Measurements from ENCODE around the gene PRICKLE3.

DNA sequence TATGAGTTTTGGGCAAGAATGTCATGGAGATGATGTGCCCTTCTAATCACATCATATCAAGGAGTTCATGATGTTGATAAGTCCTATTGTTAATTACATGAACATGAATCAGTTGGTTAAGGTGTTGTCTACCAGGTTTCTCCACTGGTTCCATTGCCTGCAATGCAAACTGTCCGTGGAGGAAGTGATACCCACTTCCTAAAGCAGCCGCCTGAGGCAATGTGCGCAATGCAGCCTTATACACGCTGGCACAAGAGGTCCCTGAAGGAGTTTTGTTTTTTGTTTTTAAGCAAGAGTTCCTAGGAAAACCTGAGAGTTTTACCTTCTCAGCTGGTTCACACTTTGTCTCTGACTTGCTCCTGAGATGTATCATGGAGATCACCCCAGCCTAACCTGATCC is 56.7 kb downstream of the PRICKLE3 start:
- TF ChIP-seq, protein P1, sequence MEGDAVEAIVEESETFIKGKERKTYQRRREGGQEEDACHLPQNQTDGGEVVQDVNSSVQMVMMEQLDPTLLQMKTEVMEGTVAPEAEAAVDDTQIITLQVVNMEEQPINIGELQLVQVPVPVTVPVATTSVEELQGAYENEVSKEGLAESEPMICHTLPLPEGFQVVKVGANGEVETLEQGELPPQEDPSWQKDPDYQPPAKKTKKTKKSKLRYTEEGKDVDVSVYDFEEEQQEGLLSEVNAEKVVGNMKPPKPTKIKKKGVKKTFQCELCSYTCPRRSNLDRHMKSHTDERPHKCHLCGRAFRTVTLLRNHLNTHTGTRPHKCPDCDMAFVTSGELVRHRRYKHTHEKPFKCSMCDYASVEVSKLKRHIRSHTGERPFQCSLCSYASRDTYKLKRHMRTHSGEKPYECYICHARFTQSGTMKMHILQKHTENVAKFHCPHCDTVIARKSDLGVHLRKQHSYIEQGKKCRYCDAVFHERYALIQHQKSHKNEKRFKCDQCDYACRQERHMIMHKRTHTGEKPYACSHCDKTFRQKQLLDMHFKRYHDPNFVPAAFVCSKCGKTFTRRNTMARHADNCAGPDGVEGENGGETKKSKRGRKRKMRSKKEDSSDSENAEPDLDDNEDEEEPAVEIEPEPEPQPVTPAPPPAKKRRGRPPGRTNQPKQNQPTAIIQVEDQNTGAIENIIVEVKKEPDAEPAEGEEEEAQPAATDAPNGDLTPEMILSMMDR (IDR thresholded peaks at IDR 0.05), result no peak
- TF ChIP-seq POLR2A (IDR thresholded peaks at IDR 0.05), result no peak
- no peak for TF ChIP-seq EP300 (IDR thresholded peaks at IDR 0.05)
